GM18873 (cell line): ENCODE measurements around the gene OSMR.

Experiments
- ATAC-seq: cut with Tn5 transposase; IDR thresholded peaks from one replicate; pipeline ENCODE4 v1.9.1; 2021; ENCODE audit warnings: mild to moderate bottlenecking, moderate library complexity, moderate number of reproducible peaks; ENCODE audit not compliant: unreplicated experiment, low FRiP score

The OSMR gene

GRCh38 chr5:38923661-38924451 is 78.0 kb downstream of the OSMR start:
- ATAC-seq: no peak

GRCh38 chr5:38925154-38925925 is 79.5 kb downstream of the OSMR start:
- ATAC-seq: no peak

GRCh38 chr5:38926121-38926520 is 80.3 kb downstream of the OSMR start:
- ATAC-seq: no peak

- ATAC-seq: no peak
Measured at GRCh38 chr5:38927470-38927869, 81.7 kb downstream of the OSMR start.

GRCh38 chr5:38929838-38930237 is 84.0 kb downstream of the OSMR start:
- ATAC-seq: no peak

GRCh38 chr5:38931731-38932130 is 85.9 kb downstream of the OSMR start:
- no peak for ATAC-seq

GRCh38 chr5:38932854-38933408 is 87.1 kb downstream of the OSMR start:
- ATAC-seq: no peak

- no peak for ATAC-seq
Measured at GRCh38 chr5:38935437-38935836, 89.6 kb downstream of the OSMR start.

GRCh38 chr5:38936269-38936668 is 90.5 kb downstream of the OSMR start:
- no peak for ATAC-seq

GRCh38 chr5:38938424-38938823 is 92.6 kb downstream of the OSMR start:
- ATAC-seq: no peak

GRCh38 chr5:38938973-38939372 is 93.2 kb downstream of the OSMR start:
- no peak for ATAC-seq

- no peak for ATAC-seq
Measured at GRCh38 chr5:38940230-38940858, 94.5 kb downstream of the OSMR start.

- ATAC-seq: no peak
Measured at GRCh38 chr5:38941912-38942311, 96.1 kb downstream of the OSMR start.

- no peak for ATAC-seq
Measured at GRCh38 chr5:38944282-38944681, 98.5 kb downstream of the OSMR start.

GRCh38 chr5:38948501-38948900 is 102.7 kb downstream of the OSMR start:
- ATAC-seq: no peak

GRCh38 chr5:38953426-38954012 is 107.7 kb downstream of the OSMR start:
- no peak for ATAC-seq

- no peak for ATAC-seq
Measured at GRCh38 chr5:38961691-38962090, 115.9 kb downstream of the OSMR start.

- ATAC-seq: no peak
Measured at GRCh38 chr5:38968665-38969064, 122.9 kb downstream of the OSMR start.

- ATAC-seq: no peak
Measured at GRCh38 chr5:38978036-38978435, 132.2 kb downstream of the OSMR start.

- no peak for ATAC-seq
Measured at GRCh38 chr5:38979535-38979934, 133.7 kb downstream of the OSMR start.
